IMR-90 (cell line): ENCODE data around the gene PGBD5. TPM values are rescaled to one million over a fixed set of nuclear protein-coding genes. Genes with fewer than 3 reads are reported as not detected.
A peak's percentile ranks its signal among the peaks of the same experiment; 100 is the strongest.

Source experiments
- ATAC-seq: fragments of 200-7000 bp; cut with Tn5 transposase; 2 replicates; pipeline ENCODE4 v1.9.1; 2020; ENCODE audit warnings: low read depth, mild to moderate bottlenecking, moderate library complexity
- BruUV-seq: library from RNA; stranded (reverse); fragments of 400-500 nt; replicated peaks from 2 replicates; lab custom pipeline; 2021; lab: Mats Ljungman, UMichigan
- CTCF ChIA-PET: fragments of 300-600 bp; formaldehyde crosslinking; extraction: SDS; loops from one replicate; lab custom pipeline; 2021; ENCODE audit warnings: antibody characterized with exemption; lab: Yijun Ruan, JAX
- POLR2A ChIA-PET: fragments of 300-600 bp; sonication (Branson Sonifier 250); formaldehyde crosslinking; loops from one replicate; lab custom pipeline; 2022; ENCODE audit warnings: antibody characterized with exemption; ENCODE audit not compliant: unreplicated experiment; lab: Charles Lee
- DNase-seq: peaks from one replicate; pipeline ENCODE4 v3.0.0; 2013
- H2AFZ ChIP-seq: replicated peaks from 2 replicates; pipeline ENCODE3; 2013; ENCODE audit warnings: low read length, mild to moderate bottlenecking; ENCODE audit not compliant: poor library complexity
- H2AK5ac ChIP-seq: 2 replicates; pipeline ENCODE4 v1.6.1; 2013; ENCODE audit warnings: low read depth, low read length, inconsistent platforms
- H2AK9ac ChIP-seq: replicated peaks from 2 replicates; pipeline ENCODE3; 2013; ENCODE audit warnings: mild to moderate bottlenecking, low read depth, low read length, moderate library complexity; ENCODE audit not compliant: poor library complexity
- H2BK120ac ChIP-seq: 2 replicates; pipeline ENCODE4 v1.6.1; 2013; ENCODE audit warnings: low read depth, low read length, inconsistent platforms
- H2BK15ac ChIP-seq: 3 replicates; pipeline ENCODE4 v1.6.1; 2013; ENCODE audit warnings: low read depth, low read length, inconsistent platforms
- H2BK20ac ChIP-seq: 2 replicates; pipeline ENCODE4 v1.6.1; 2013; ENCODE audit warnings: low read depth, mild to moderate bottlenecking, inconsistent platforms, low read length, moderate library complexity
- H2BK5ac ChIP-seq: 2 replicates; pipeline ENCODE4 v1.6.1; 2013; ENCODE audit warnings: mild to moderate bottlenecking, low read depth, low read length, inconsistent platforms; ENCODE audit not compliant: poor library complexity, severe bottlenecking
- H3K14ac ChIP-seq: replicated peaks from 2 replicates; pipeline ENCODE4 v1.6.1; 2013; ENCODE audit warnings: low read depth, low read length, inconsistent platforms
- H3K18ac ChIP-seq: 2 replicates; pipeline ENCODE4 v1.6.1; 2013; ENCODE audit warnings: low read depth, low read length, control low read depth
- H3K23ac ChIP-seq: 2 replicates; pipeline ENCODE4 v1.6.1; 2013; ENCODE audit warnings: low read depth, low read length, inconsistent platforms
- H3K27ac ChIP-seq: 2 replicates; pipeline ENCODE4 v1.5.1; 2013; ENCODE audit warnings: mild to moderate bottlenecking, control low read depth, low read length; ENCODE audit not compliant: insufficient read depth
- H3K27me3 ChIP-seq: 2 replicates; pipeline ENCODE4 v1.6.1; 2013; ENCODE audit warnings: low read length; ENCODE audit not compliant: control insufficient read depth, insufficient read depth
- H3K36me3 ChIP-seq: 2 replicates; pipeline ENCODE4 v1.6.1; 2013; ENCODE audit warnings: low read length, mixed read lengths; ENCODE audit not compliant: control insufficient read depth, insufficient read depth
- H3K4ac ChIP-seq: 2 replicates; pipeline ENCODE4 v1.6.1; 2013; ENCODE audit warnings: low read depth, low read length, inconsistent platforms
- H3K4me1 ChIP-seq: 2 replicates; pipeline ENCODE4 v1.6.1; 2013; ENCODE audit warnings: low read length, mixed read lengths; ENCODE audit not compliant: control insufficient read depth, insufficient read depth
- H3K4me2 ChIP-seq: 2 replicates; pipeline ENCODE4 v1.6.1; 2013; ENCODE audit warnings: low read depth, mild to moderate bottlenecking, control low read depth, low read length, moderate library complexity
- H3K4me3 ChIP-seq: 2 replicates; pipeline ENCODE4 v1.5.1; 2013; ENCODE audit warnings: low read depth, mild to moderate bottlenecking, control low read depth, low read length, moderate library complexity; ENCODE audit not compliant: insufficient read depth
- H3K56ac ChIP-seq: 2 replicates; pipeline ENCODE4 v1.6.1; 2013; ENCODE audit warnings: low read length, inconsistent platforms; ENCODE audit not compliant: insufficient read depth; ENCODE audit errors: extremely low read depth
- H3K79me1 ChIP-seq, 2 experiments: 2 replicates each; pipeline ENCODE4 v1.6.1; 2013; ENCODE audit warnings: low read length in 2 of 2, inconsistent platforms in 1 of 2, low read depth in 1 of 2
- H3K9ac ChIP-seq: 2 replicates; pipeline ENCODE4 v1.6.1; 2013; ENCODE audit warnings: low read depth, low read length, control low read depth
- H3K9me1 ChIP-seq: 2 replicates; pipeline ENCODE4 v1.6.1; 2013; ENCODE audit warnings: low read length, inconsistent platforms; ENCODE audit not compliant: insufficient read depth
- H3K9me3 ChIP-seq: 2 replicates; pipeline ENCODE4 v1.6.1; 2013; ENCODE audit warnings: low read length; ENCODE audit not compliant: control insufficient read depth, insufficient read depth
- H4K20me1 ChIP-seq: 2 replicates; pipeline ENCODE4 v1.6.1; 2013; ENCODE audit warnings: low read length, inconsistent platforms; ENCODE audit not compliant: insufficient read depth
- H4K5ac ChIP-seq: 2 replicates; pipeline ENCODE4 v1.6.1; 2013; ENCODE audit warnings: mild to moderate bottlenecking, low read depth, low read length, control low read depth
- H4K8ac ChIP-seq, 2 experiments: 2 replicates each; pipeline ENCODE4 v1.6.1; 2013; ENCODE audit warnings: low read depth in 2 of 2, low read length in 2 of 2, control low read depth in 1 of 2, inconsistent platforms in 1 of 2
- H4K91ac ChIP-seq: 2 replicates; pipeline ENCODE4 v1.6.1; 2013; ENCODE audit warnings: low read depth, low read length, inconsistent platforms; ENCODE audit not compliant: insufficient read depth
- BHLHE40 ChIP-seq: fragments of 150-350 bp; IDR thresholded peaks from 2 replicates; pipeline ENCODE4 v1.6.1; 2016; ENCODE audit warnings: mild to moderate bottlenecking, low read depth, low read length
- CEBPB ChIP-seq: IDR thresholded peaks from 2 replicates; pipeline ENCODE4 v1.6.1; 2012; ENCODE audit warnings: low read depth, low read length, improper control_type of control experiment
- CHD1 ChIP-seq: IDR thresholded peaks from 2 replicates; pipeline ENCODE4 v1.6.1; 2012; ENCODE audit warnings: low read depth, low read length, improper control_type of control experiment
- MXI1 ChIP-seq: IDR thresholded peaks from 2 replicates; pipeline ENCODE4 v1.6.1; 2012; ENCODE audit warnings: low read depth, mild to moderate bottlenecking, low read length, moderate library complexity, borderline replicate concordance
- RCOR1 ChIP-seq: IDR thresholded peaks from 2 replicates; pipeline ENCODE4 v1.6.1; 2012; ENCODE audit warnings: mild to moderate bottlenecking, low read length, improper control_type of control experiment; ENCODE audit not compliant: insufficient replicate concordance
- RFX5 ChIP-seq: IDR thresholded peaks from 2 replicates; pipeline ENCODE4 v1.8.0; 2012; ENCODE audit warnings: low read depth, mild to moderate bottlenecking, low read length, moderate library complexity
- SMC3 ChIP-seq: fragments of 150-350 bp; IDR thresholded peaks from 2 replicates; pipeline ENCODE4 v1.6.1; 2016; ENCODE audit warnings: low read depth, mild to moderate bottlenecking, antibody characterized with exemption, low read length, moderate library complexity
- WGBS, 2 experiments: methylation state at CpG; one replicate each; pipeline versions ENCODE4 v1.1.5 to v1.1.7; 2013; ENCODE audit warnings: missing lambda C conversion rate in 2 of 2; ENCODE audit not compliant: insufficient read length in 1 of 2; ENCODE audit errors: extremely low coverage in 2 of 2; 5-methylcytosine and 5-hydroxymethylcytosine counted together
- dilution Hi-C: fragments of 300-500 bp; cut with HindIII; formaldehyde crosslinking; loops from one replicate; pipeline ENCODE4 v1.14.3; 2018; ENCODE audit warnings: low sequenced_read_pairs; ENCODE audit not compliant: unreplicated experiment
- in situ Hi-C: fragments of 300-500 bp; cut with MboI; formaldehyde crosslinking; loops from 3 replicates; pipeline ENCODE4 v1.14.3; 2019; ENCODE audit warnings: low sequenced_read_pairs, inconsistent platforms, mixed read lengths
- intact Hi-C: fragments of 100-400 bp; cut with micrococcal nuclease; formaldehyde crosslinking; loops from 2 replicates; pipeline ENCODE4 v1.10.0; 2022
- polyA plus RNA-seq, 3 experiments: library from polyadenylated mRNA; depleted of rRNA; stranded (reverse); fragments of >200 nt; gene quantifications; 2 replicates each; pipeline ENCODE4 v1.2.3, GENCODE V29; 2012; ENCODE audit warnings: low replicate concordance in 1 of 3
- total RNA-seq: library from RNA; depleted of rRNA; stranded (reverse); fragments of >200 nt; gene quantifications from 2 replicates; pipeline ENCODE4 v1.2.3, GENCODE V29; 2012

The PGBD5 gene
- total and polyA plus RNA-seq, 2 of the 4 experiments (the other 2 are of a cell fraction): 0.18 to 0.36 TPM

GRCh38 chr1:230326971-230327891 lies 98.9 kb downstream of the PGBD5 start:
- ATAC-seq (no peak), DNase-seq (no peak)
- Histone ChIP-seq H2BK15ac (no peak overlapping the region), H3K14ac (no peak overlapping the region), H4K20me1 (no peaks in the 10 kb centered on the region), H3K18ac (no peak overlapping the region), H4K8ac (no peak overlapping the region), H3K27ac (no peak overlapping the region), H3K9ac (no peak overlapping the region), H3K4me3 (no peak overlapping the region), H2AK9ac (peak overlapping the region; percentile 37), H3K4ac (no peak overlapping the region), H2BK120ac (no peak overlapping the region), H3K9me3 (no peaks in the 10 kb centered on the region), H3K23ac (no peak overlapping the region), H4K5ac (no peak overlapping the region), H3K36me3 (no peaks in the 10 kb centered on the region), H3K4me1 (no peaks in the 10 kb centered on the region), H3K79me1 (no peaks in the 10 kb centered on the region), H3K9me1 (no peaks in the 10 kb centered on the region), H2AK5ac (no peak overlapping the region), H2AFZ (no peak overlapping the region), H4K91ac (no peak overlapping the region), H3K27me3 (no peaks in the 10 kb centered on the region), H3K4me2 (no peak overlapping the region), H2BK5ac (no peak overlapping the region), H3K56ac (no peak overlapping the region), H2BK20ac (no peak overlapping the region)
- CTCF ChIA-PET: no interaction called here
- intact Hi-C loops (no loop called here), dilution Hi-C loops (no loop called here), in situ Hi-C loops (no loop called here)
- POLR2A ChIA-PET: no interaction called here
- no TSS peak for BruUV-seq
- no peak for TF ChIP-seq SMC3
- no peak for TF ChIP-seq MXI1
- no peak for TF ChIP-seq BHLHE40
- TF ChIP-seq RCOR1: no peak
- TF ChIP-seq CEBPB: peak; percentile 4; the same call in 1 of the 2 replicates
- no peak for TF ChIP-seq CHD1
- no peak for TF ChIP-seq RFX5
- WGBS, 2 experiments: 79% methylated on average over 10 of the region's 31 CpGs; no CpG with 5 or more reads in 1 of the 2 experiments
